Glomerular visceral epithelial cell (primary cell): Measurements from ENCODE around the gene MACROH2A1.

Source experiments
- DNase-seq: peaks from one replicate; pipeline ENCODE4 v3.0.0-alpha.2; 2016; ENCODE audit errors: extremely low spot score

The MACROH2A1 gene

GRCh38 chr5:135289651-135290050, 109.4 kb downstream of the MACROH2A1 start:
- no peak for DNase-seq

GRCh38 chr5:135287551-135287950, 111.5 kb downstream of the MACROH2A1 start:
- DNase-seq = no peak
